K562 (cell line): ENCODE results near the gene PI4K2A. TPM values are rescaled to one million over a fixed set of nuclear protein-coding genes. Genes with fewer than 3 reads are reported as not detected.

Experiments used
- CBFA2T3 ChIP-seq: fragments of 450-650 bp; IDR thresholded peaks from 2 replicates; pipeline ENCODE4 v1.6.1; 2017
- CCNT2 ChIP-seq: IDR thresholded peaks from 2 replicates; pipeline ENCODE4 v1.6.1; 2011; ENCODE audit warnings: borderline replicate concordance, low read depth, mild to moderate bottlenecking, moderate library complexity, mixed read lengths, low read length; ENCODE audit not compliant: insufficient read length; ENCODE audit errors: extremely low read depth
- ESRRA ChIP-seq: fragments of 450-650 bp; IDR thresholded peaks from 2 replicates; pipeline ENCODE4 v1.6.1; 2014; ENCODE audit warnings: low read depth, mild to moderate bottlenecking, moderate library complexity, borderline replicate concordance
- HDAC1 ChIP-seq, 2 experiments: fragments of 450-650 bp; IDR thresholded peaks; 2 replicates each; pipeline ENCODE4 v1.6.1; 2016 to 2017; ENCODE audit warnings: inconsistent platforms in 1 of 2, mild to moderate bottlenecking in 1 of 2, moderate library complexity in 1 of 2
- HINFP ChIP-seq: fragments of 450-650 bp; conservative IDR thresholded peaks from 2 replicates; pipeline ENCODE4 v1.6.1; 2016; ENCODE audit warnings: missing genetic modification characterization, low read depth, mild to moderate bottlenecking, control low read depth, missing compliant biosample characterization
- JUND ChIP-seq, 2 experiments: IDR thresholded peaks; 2 replicates in 1 of 2; 3 replicates in 1 of 2; pipeline ENCODE4 v1.6.1; 2011; ENCODE audit warnings: borderline replicate concordance in 2 of 2, low read depth in 2 of 2, low read length in 2 of 2, improper control_type of control experiment in 1 of 2, missing biosample characterization in 1 of 2, missing genetic modification characterization in 1 of 2, missing genetic modification reagents in 1 of 2
- KLF6 ChIP-seq: fragments of 250-450 bp; sonication (Bioruptor Pico); IDR thresholded peaks from 2 replicates; pipeline ENCODE4 v1.4.0; 2020; ENCODE audit warnings: mild to moderate bottlenecking, moderate library complexity, borderline replicate concordance
- MTF1 ChIP-seq: fragments of 250-450 bp; sonication (Bioruptor Pico); IDR thresholded peaks from 2 replicates; pipeline ENCODE4 v1.9.0; 2021; ENCODE audit warnings: moderate library complexity, mild to moderate bottlenecking, inconsistent platforms, borderline replicate concordance
- NR2C1 ChIP-seq, 2 experiments: fragments of 450-650 bp; IDR thresholded peaks; 2 replicates each; pipeline ENCODE4 v1.6.1; 2017; ENCODE audit warnings: mild to moderate bottlenecking in 2 of 2, antibody characterized with exemption in 1 of 2, inconsistent platforms in 1 of 2, missing compliant biosample characterization in 1 of 2, missing genetic modification characterization in 1 of 2
- NR2C2 ChIP-seq, 2 experiments: fragments of 200-800 bp in 1 of 2; sonication (Bioruptor generic) in 1 of 2; sonication (generic) in 1 of 2; formaldehyde crosslinking in 1 of 2; IDR thresholded peaks; 2 replicates each; pipeline versions ENCODE4 v1.6.1 to v1.8.0; 2016 to 2022; ENCODE audit warnings: mild to moderate bottlenecking in 1 of 2, missing compliant biosample characterization in 1 of 2, missing genetic modification characterization in 1 of 2, missing genetic modification reagents in 1 of 2
- NR4A1 ChIP-seq, 2 experiments: fragments of 250-450 bp in 1 of 2; fragments of 450-650 bp in 1 of 2; sonication (Bioruptor Pico) in 1 of 2; IDR thresholded peaks; 2 replicates each; pipeline versions ENCODE4 v1.4.0 to v1.6.1; 2016 to 2020; ENCODE audit warnings: mild to moderate bottlenecking in 2 of 2, missing compliant biosample characterization in 1 of 2, missing genetic modification characterization in 1 of 2, moderate library complexity in 1 of 2
- NRF1 ChIP-seq, 2 experiments: fragments of 450-650 bp; IDR thresholded peaks in 1 of 2; conservative IDR thresholded peaks in 1 of 2; 2 replicates each; pipeline ENCODE4 v1.6.1; 2014; ENCODE audit warnings: mild to moderate bottlenecking in 2 of 2
- PTTG1 ChIP-seq: fragments of 450-650 bp; IDR thresholded peaks from 2 replicates; pipeline ENCODE4 v1.6.1; 2016; ENCODE audit warnings: low read depth, mild to moderate bottlenecking, missing genetic modification characterization, missing compliant biosample characterization
- RREB1 ChIP-seq: fragments of 250-450 bp; sonication (Bioruptor Pico); IDR thresholded peaks from 2 replicates; pipeline ENCODE4 v1.4.0; 2020
- SREBF2 ChIP-seq: sonication (generic); formaldehyde crosslinking; IDR thresholded peaks from 2 replicates; pipeline ENCODE4 v1.4.0; 2020; ENCODE audit warnings: mild to moderate bottlenecking, missing genetic modification reagents
- TBP ChIP-seq: optimal IDR thresholded peaks from 2 replicates; pipeline ENCODE3; 2011; ENCODE audit warnings: low read depth, low read length, improper control_type of control experiment
- polyA plus RNA-seq, 8 experiments: library from polyadenylated mRNA; depleted of rRNA in 4 of 8; stranded (reverse) in 5 of 8; unstranded in 3 of 8; fragments of >200 nt; fragmentation: Nextera tagmentation in 2 of 8; fragmentation: Illumina TruSeq in 1 of 8; extraction: Ambion mirVana in 2 of 8; extraction: Trizol in 1 of 8; gene quantifications; 2 replicates each; pipeline versions ENCODE4 v1.2.1 to v1.2.3, GENCODE V29; 2011 to 2014; ENCODE audit warnings: inconsistent platforms in 1 of 8, missing spikeins in 1 of 8
- total RNA-seq, 7 experiments: library from RNA; depleted of rRNA in 6 of 7; stranded (reverse); fragments of >200 nt in 6 of 7; fragmentation: Illumina TruSeq in 2 of 7; extraction: Trizol in 2 of 7; gene quantifications; 2 replicates each; pipeline versions ENCODE4 v1.2.1 to v1.2.3, GENCODE V29; 2011 to 2021; ENCODE audit warnings: low replicate concordance in 1 of 7
- TF ChIP-seq, protein P1 (sequence below): fragments of 250-450 bp; sonication (Bioruptor Pico); IDR thresholded peaks from 2 replicates; pipeline ENCODE4 v1.4.0; 2020

PI4K2A gene
- total and polyA plus RNA-seq, 9 of the 15 experiments (the other 6 are each of a cell fraction or from before 2014, with no cell fraction given): 4.4 to 28.4 (median 16.5) TPM

DNA sequence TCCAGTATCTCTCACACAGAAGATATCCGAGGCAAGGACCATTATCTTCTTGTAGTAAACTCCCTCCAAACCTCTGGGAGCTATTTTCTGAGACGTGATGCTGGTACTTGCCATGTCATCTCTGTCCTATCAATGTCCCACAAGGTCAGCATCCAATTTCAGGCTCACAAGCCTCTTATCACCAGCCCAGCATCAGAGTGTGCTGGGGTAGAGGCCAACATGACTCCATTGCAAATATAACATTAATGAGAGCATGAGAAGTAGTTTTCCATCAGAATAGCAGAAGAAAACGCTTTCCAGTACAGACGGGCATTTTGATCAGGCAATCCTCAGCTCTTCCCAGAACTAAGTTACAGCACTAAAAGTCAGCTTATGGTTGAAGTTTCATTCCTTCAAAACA is 12.7 kb upstream of the PI4K2A start (continued):
- TF ChIP-seq, protein P1, sequence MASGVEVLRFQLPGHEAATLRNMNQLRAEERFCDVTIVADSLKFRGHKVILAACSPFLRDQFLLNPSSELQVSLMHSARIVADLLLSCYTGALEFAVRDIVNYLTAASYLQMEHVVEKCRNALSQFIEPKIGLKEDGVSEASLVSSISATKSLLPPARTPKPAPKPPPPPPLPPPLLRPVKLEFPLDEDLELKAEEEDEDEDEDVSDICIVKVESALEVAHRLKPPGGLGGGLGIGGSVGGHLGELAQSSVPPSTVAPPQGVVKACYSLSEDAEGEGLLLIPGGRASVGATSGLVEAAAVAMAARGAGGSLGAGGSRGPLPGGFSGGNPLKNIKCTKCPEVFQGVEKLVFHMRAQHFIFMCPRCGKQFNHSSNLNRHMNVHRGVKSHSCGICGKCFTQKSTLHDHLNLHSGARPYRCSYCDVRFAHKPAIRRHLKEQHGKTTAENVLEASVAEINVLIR: peak; percentile 49; the same call in 1 of the 2 replicates
- no peak for TF ChIP-seq CCNT2
- TF ChIP-seq CBFA2T3: peak; percentile 36; the same call in 1 of the 2 replicates
- peak; percentile 66 for TF ChIP-seq HINFP
- TF ChIP-seq KLF6 (CRISPR knock-in tag): peak; percentile 83; the same call in 1 of the 2 replicates
- TF ChIP-seq NR2C1 (IDR thresholded peaks at IDR 0.05): no peak
- TF ChIP-seq NR2C1 (tag; IDR thresholded peaks at IDR 0.05): peak; percentile 54; the same call in 1 of the 2 replicates
- peak; percentile 34; the same call in 1 of the 2 replicates for TF ChIP-seq MTF1 (CRISPR knock-in tag)
- peak; percentile 95; the same call in 1 of the 2 replicates for TF ChIP-seq RREB1 (CRISPR knock-in tag)
- TF ChIP-seq TBP: no peak
- TF ChIP-seq ESRRA: peak; percentile 94
- TF ChIP-seq JUND (IDR thresholded peaks at IDR 0.05; ENCODE audit: borderline replicate concordance, low read depth, low read length): no peak
- peak; percentile 41; the same call in 1 of the 3 replicates for TF ChIP-seq JUND (tag; IDR thresholded peaks at IDR 0.05; ENCODE audit: borderline replicate concordance, low read depth, low read length)
- no peak for TF ChIP-seq NR2C2 (CRISPR knock-in tag; IDR thresholded peaks at IDR 0.05)
- peak; percentile 42; the same call in 1 of the 2 replicates for TF ChIP-seq NR2C2 (tag; IDR thresholded peaks at IDR 0.05)
- TF ChIP-seq HDAC1 (IDR thresholded peaks at IDR 0.05): 0 out of 4 replicates have a peak, but pooled peaks of 1 of the 2 experiments have one; percentile 41
- no peak for TF ChIP-seq NR4A1 (CRISPR knock-in tag; IDR thresholded peaks at IDR 0.05)
- peak; percentile 94 for TF ChIP-seq NR4A1 (tag; IDR thresholded peaks at IDR 0.05)
- peak; percentile 66 for TF ChIP-seq PTTG1 (tag)
- no peak for TF ChIP-seq NRF1 (conservative IDR thresholded peaks at IDR 0.05 in 1 of 2, IDR thresholded peaks at IDR 0.05 in 1 of 2)
- no peak for TF ChIP-seq SREBF2 (CRISPR knock-in tag)
